ENCODE results near the gene PAWR. TPM values are rescaled to one million over a fixed set of nuclear protein-coding genes. Genes with fewer than 3 reads are reported as not detected.

PAWR gene
- total and polyA plus RNA-seq, 10 of the 15 experiments (the other 5 are each of a cell fraction or from before 2014, with no cell fraction given): 8.1 to 70.6 (median 24.2) TPM

DNA sequence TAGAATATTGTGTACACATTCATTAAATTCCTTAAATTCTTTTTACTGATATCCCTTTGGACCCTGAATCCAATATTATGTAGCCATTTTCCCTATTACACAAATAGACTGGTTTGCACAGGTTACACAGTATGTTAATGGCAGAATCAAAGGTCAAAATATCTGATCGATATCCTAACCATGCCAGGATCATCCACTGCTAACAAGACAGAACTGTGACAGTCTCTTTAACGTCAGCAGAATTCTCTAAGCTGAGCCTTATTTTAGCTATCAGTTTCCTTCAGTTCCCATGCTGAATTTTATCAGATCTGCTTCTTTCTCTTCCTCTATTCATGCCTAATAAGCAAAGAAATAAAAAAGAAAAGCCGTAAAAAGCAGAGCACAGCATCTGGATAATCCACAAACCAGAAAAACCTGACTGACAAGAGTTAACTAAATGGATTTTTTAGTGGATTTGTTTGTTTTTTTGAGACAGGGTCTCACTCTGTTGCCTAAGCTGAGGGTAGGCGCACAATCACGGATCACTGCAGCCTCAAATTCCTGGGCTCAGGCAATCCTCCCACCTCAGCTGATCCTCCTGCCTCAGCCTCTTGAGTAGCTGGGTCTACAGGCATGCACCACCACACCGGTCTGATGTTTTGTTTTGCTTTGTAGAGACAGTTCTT is 130.4 kb downstream of the PAWR start:
- ChIA-PET POLR2A (interaction anchor here (0.5 kb wide), 1 partner anchor 406 kb away, joined by 3 read pairs; no protein-coding TSS in a partner anchor), CTCF (interaction anchor here (1.4 to 2.0 kb wide), 2 partner anchors 13 to 129 kb away, joined by 3 to 7 read pairs; no protein-coding TSS in a partner anchor), SMC1A (ENCODE audit: uncharacterized antibody, unreplicated experiment) (interaction anchor here (1.0 to 1.1 kb wide), 5 partner anchors 9 to 138 kb away, joined by 3 to 4 read pairs (median 3); no protein-coding TSS in a partner anchor), RAD21 (ENCODE audit: unreplicated experiment) (no interaction called here)
- no peak overlapping the region for H2AFZ ChIP-seq (ENCODE audit: control insufficient read depth, low read depth, low read length)
- intact Hi-C loops (cut with micrococcal nuclease; ENCODE audit: unreplicated experiment): no loop called here
- no peaks in the 10 kb centered on the region for H4K20me1 ChIP-seq (ENCODE audit: control insufficient read depth, insufficient read depth)
- no peak overlapping the region for H3K4me2 ChIP-seq (ENCODE audit: control insufficient read depth, insufficient read depth)
- DNase-seq (ENCODE audit: low read depth, low spot score) (no peak), FAIRE-seq (no peak), ATAC-seq (no peak)
- peaks cover 2% of the 10 kb centered on the region; the same call in 1 of the 3 replicates for H3K9me3 ChIP-seq (replicated peaks; ENCODE audit: control insufficient read depth, insufficient read depth, low read length)
- no peak overlapping the region for H3K27ac ChIP-seq (ENCODE audit: control insufficient read depth, insufficient read depth)
- H3K36me3 ChIP-seq (ENCODE audit: control insufficient read depth in 2 of 2, insufficient read depth in 2 of 2, low read length in 1 of 2): no peaks in the 10 kb centered on the region; a peak in 1 of 4 replicates
- in situ Hi-C loops (cut with MboI): no loop called here
- TF ChIP-seq MEF2B (IDR thresholded peaks at IDR 0.05; ENCODE audit: partially characterized antibody, poor library complexity, severe bottlenecking): no peak
- TF ChIP-seq, protein P1, sequence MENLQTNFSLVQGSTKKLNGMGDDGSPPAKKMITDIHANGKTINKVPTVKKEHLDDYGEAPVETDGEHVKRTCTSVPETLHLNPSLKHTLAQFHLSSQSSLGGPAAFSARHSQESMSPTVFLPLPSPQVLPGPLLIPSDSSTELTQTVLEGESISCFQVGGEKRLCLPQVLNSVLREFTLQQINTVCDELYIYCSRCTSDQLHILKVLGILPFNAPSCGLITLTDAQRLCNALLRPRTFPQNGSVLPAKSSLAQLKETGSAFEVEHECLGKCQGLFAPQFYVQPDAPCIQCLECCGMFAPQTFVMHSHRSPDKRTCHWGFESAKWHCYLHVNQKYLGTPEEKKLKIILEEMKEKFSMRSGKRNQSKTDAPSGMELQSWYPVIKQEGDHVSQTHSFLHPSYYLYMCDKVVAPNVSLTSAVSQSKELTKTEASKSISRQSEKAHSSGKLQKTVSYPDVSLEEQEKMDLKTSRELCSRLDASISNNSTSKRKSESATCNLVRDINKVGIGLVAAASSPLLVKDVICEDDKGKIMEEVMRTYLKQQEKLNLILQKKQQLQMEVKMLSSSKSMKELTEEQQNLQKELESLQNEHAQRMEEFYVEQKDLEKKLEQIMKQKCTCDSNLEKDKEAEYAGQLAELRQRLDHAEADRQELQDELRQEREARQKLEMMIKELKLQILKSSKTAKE (IDR thresholded peaks at IDR 0.05; ENCODE audit: low read depth, poor library complexity, severe bottlenecking): no peak
- TF ChIP-seq ESRRA (IDR thresholded peaks at IDR 0.05; ENCODE audit: low read length): no peak
- TF ChIP-seq ZBED1 (IDR thresholded peaks at IDR 0.05; ENCODE audit: borderline replicate concordance): no peak
- TF ChIP-seq, protein P2, sequence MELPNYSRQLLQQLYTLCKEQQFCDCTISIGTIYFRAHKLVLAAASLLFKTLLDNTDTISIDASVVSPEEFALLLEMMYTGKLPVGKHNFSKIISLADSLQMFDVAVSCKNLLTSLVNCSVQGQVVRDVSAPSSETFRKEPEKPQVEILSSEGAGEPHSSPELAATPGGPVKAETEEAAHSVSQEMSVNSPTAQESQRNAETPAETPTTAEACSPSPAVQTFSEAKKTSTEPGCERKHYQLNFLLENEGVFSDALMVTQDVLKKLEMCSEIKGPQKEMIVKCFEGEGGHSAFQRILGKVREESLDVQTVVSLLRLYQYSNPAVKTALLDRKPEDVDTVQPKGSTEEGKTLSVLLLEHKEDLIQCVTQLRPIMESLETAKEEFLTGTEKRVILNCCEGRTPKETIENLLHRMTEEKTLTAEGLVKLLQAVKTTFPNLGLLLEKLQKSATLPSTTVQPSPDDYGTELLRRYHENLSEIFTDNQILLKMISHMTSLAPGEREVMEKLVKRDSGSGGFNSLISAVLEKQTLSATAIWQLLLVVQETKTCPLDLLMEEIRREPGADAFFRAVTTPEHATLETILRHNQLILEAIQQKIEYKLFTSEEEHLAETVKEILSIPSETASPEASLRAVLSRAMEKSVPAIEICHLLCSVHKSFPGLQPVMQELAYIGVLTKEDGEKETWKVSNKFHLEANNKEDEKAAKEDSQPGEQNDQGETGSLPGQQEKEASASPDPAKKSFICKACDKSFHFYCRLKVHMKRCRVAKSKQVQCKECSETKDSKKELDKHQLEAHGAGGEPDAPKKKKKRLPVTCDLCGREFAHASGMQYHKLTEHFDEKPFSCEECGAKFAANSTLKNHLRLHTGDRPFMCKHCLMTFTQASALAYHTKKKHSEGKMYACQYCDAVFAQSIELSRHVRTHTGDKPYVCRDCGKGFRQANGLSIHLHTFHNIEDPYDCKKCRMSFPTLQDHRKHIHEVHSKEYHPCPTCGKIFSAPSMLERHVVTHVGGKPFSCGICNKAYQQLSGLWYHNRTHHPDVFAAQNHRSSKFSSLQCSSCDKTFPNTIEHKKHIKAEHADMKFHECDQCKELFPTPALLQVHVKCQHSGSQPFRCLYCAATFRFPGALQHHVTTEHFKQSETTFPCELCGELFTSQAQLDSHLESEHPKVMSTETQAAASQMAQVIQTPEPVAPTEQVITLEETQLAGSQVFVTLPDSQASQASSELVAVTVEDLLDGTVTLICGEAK (IDR thresholded peaks at IDR 0.05; ENCODE audit: borderline replicate concordance): no peak
- no peak for TF ChIP-seq ZNF24 (IDR thresholded peaks at IDR 0.05)
- TF ChIP-seq ATF7 (IDR thresholded peaks at IDR 0.05; ENCODE audit: low read depth): no peak
- no TSS peak for BruUV-seq (replicated peaks)
- H3K27me3 ChIP-seq (replicated peaks in 1 of 2; ENCODE audit: control insufficient read depth in 2 of 2, insufficient read depth in 2 of 2, low read length in 1 of 2): no peaks in the 10 kb centered on the region
- no peak overlapping the region for H3K4me3 ChIP-seq
- WGBS (ENCODE audit: insufficient coverage, insufficient replicate concordance, low lambda C conversion rate, missing lambda C conversion rate): over 99% methylated on average over 6 of the region's 6 CpGs
- H3K79me2 ChIP-seq (ENCODE audit: control insufficient read depth, insufficient read depth, low read length): no peaks in the 10 kb centered on the region
- H3K4me1 ChIP-seq (ENCODE audit: control insufficient read depth, insufficient read depth, low read length): no peaks in the 10 kb centered on the region
- H3K9ac ChIP-seq (ENCODE audit: control insufficient read depth, insufficient read depth, low read length): no peak overlapping the region
